ENCODE data around the gene GAS6. TPM values are rescaled to one million over a fixed set of nuclear protein-coding genes. Genes with fewer than 3 reads are reported as not detected.

GAS6 gene
- total RNA-seq, 1 donor from 2014 or later: 47.6 TPM

DNA sequence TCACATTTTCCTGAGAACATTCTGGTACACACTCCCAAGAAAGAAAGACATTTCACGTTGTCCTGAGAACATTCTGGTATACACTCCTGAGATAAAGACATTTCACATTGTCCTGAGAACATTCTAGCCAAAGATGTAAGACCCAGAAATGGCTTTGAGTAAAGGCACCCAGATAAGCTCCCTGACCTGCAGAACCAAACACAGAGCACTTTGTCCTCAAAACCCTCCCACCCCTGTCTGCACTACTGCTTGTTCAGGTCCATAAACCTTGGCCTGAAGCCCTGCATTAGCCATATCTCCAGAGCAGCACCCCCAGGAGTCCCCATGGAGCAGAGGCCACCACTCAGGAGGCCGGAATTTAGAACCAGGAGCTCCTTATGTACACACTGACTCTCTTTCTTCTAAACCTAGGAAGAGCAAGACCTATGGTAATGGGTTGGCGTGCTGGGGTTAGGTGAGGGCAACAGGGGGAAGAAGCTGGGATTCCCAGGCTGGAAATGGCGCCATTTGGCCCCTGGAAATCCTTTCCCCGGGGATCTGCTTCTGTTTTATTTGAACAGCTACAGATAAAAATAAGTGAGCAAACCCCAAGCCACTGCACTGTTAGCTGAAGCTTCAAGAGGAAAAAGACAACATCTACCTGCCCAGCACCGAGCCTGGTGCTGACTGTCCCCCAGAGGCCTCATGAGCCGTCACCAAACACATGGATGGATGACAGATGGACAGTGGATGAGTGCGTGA lies 13.7 kb downstream of the GAS6 start:
- Mint-ChIP-seq H3K4me1 (ENCODE audit: low read depth, unreplicated experiment) (peaks cover 8% of the 10 kb centered on the region), H3K27ac (ENCODE audit: unreplicated experiment) (no peak overlapping the region), H3K27me3 (ENCODE audit: unreplicated experiment) (no peaks in the 10 kb centered on the region), H3K36me3 (ENCODE audit: unreplicated experiment) (no peaks in the 10 kb centered on the region), H3K4me3 (ENCODE audit: unreplicated experiment) (no peak overlapping the region), H3K9me3 (ENCODE audit: unreplicated experiment) (no peaks in the 10 kb centered on the region)
- TF ChIP-seq, protein P1, sequence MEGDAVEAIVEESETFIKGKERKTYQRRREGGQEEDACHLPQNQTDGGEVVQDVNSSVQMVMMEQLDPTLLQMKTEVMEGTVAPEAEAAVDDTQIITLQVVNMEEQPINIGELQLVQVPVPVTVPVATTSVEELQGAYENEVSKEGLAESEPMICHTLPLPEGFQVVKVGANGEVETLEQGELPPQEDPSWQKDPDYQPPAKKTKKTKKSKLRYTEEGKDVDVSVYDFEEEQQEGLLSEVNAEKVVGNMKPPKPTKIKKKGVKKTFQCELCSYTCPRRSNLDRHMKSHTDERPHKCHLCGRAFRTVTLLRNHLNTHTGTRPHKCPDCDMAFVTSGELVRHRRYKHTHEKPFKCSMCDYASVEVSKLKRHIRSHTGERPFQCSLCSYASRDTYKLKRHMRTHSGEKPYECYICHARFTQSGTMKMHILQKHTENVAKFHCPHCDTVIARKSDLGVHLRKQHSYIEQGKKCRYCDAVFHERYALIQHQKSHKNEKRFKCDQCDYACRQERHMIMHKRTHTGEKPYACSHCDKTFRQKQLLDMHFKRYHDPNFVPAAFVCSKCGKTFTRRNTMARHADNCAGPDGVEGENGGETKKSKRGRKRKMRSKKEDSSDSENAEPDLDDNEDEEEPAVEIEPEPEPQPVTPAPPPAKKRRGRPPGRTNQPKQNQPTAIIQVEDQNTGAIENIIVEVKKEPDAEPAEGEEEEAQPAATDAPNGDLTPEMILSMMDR (IDR thresholded peaks at IDR 0.05; ENCODE audit: partially characterized antibody, unreplicated experiment): no peak
- DNase-seq: no peak

DNA sequence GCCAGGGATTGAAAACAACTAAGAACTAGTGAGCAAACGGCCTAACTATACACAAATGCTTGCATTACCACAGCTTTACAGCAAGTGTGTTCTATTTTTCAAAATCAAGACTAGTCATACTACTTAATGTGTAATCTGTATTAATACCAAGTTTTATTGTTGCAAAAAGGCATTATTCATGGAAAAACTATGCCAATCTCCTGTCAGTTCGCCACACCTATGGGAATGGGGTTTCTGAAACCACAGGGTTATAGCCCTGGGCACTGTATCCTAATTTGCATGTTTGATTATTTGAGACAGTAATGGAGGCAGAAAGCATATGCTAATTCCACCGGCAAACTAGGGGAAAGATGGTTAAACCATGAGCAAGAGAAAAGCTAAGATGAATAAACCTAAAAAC lies 14.3 kb downstream of the GAS6 start:
- no peaks in the 10 kb centered on the region for H3K27me3 Mint-ChIP-seq (ENCODE audit: unreplicated experiment)

DNA sequence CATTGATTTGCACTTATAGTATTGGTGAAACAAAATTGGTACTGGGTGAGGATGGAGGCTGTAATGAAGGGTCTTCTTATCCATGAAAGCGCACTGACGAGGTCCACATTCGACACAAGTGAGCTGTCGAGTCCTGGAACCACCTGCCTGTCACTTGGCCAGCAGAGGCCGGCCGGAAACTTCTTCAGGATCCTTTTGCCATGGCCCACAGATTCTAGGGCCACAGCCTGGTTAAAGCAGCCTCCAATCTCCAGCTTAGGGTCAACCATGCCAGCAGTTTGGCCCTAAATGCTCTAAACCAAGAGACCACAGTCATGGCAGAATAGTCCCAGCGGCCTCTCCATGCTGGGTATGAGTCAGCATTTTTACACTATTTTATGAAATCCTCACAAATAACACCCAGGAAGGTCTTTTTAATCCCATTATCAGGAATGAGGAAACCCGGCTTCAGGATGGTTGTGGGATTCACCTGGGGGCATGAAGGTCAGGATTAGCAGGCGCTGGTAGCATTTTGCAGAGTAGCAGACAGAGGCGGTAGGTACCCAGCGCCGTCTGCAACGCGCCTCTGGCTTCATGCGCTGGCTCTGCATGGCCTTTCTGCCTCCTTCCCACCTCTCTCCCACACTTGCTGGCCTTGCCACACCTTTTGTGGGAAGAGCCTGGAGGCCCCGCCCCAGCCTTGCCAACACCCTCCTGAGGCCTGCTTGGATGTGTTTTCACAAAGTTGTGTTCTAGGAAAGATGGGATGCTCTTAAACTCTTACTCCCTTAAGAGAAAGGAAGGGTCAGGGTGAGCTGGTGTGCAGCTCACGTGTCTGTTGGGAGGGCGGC lies 15.2 kb downstream of the GAS6 start:
- Mint-ChIP-seq H3K36me3 (ENCODE audit: unreplicated experiment) (no peaks in the 10 kb centered on the region), H3K4me1 (ENCODE audit: low read depth, unreplicated experiment) (peaks cover 9% of the 10 kb centered on the region), H3K4me3 (ENCODE audit: unreplicated experiment) (no peak overlapping the region), H3K27me3 (ENCODE audit: unreplicated experiment) (peaks cover 1% of the 10 kb centered on the region), H3K9me3 (ENCODE audit: unreplicated experiment) (no peaks in the 10 kb centered on the region), H3K27ac (ENCODE audit: unreplicated experiment) (no peak overlapping the region)
- TF ChIP-seq, protein P1 (IDR thresholded peaks at IDR 0.05; ENCODE audit: partially characterized antibody, unreplicated experiment): no peak
- no peak for DNase-seq

More for the DNA sequence above, 14.3 kb downstream of the GAS6 start:
- DNase-seq: no peak
- H3K9me3 Mint-ChIP-seq (ENCODE audit: unreplicated experiment): no peaks in the 10 kb centered on the region
- TF ChIP-seq, protein P1 (IDR thresholded peaks at IDR 0.05; ENCODE audit: partially characterized antibody, unreplicated experiment): no peak
- H3K4me3 Mint-ChIP-seq (ENCODE audit: unreplicated experiment): no peak overlapping the region
- H3K27ac Mint-ChIP-seq (ENCODE audit: unreplicated experiment): no peak overlapping the region
- peaks cover 7% of the 10 kb centered on the region for H3K4me1 Mint-ChIP-seq (ENCODE audit: low read depth, unreplicated experiment)
- no peaks in the 10 kb centered on the region for H3K36me3 Mint-ChIP-seq (ENCODE audit: unreplicated experiment)

DNA sequence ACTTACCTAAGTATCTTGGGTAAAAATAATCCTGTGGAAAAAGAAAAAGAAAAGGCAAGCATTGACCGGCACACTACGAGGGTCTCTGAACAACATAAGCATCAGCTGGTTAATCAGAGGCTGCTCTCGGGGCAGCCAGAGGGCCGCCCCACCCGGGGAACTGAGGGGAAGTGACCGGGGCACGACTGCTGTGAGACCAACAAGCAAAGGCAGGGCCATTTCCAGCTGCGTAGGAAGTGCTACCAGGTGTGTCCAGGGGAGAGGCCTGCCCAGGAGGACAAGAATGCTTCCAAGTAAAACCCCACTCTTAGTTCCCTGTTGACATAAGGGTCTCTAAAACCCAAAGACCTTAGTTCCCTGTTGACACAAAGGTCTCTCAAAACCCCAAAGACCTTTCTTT lies 15.9 kb downstream of the GAS6 start:
- H3K4me1 Mint-ChIP-seq (ENCODE audit: low read depth, unreplicated experiment): peaks cover 9% of the 10 kb centered on the region
- no peak overlapping the region for H3K4me3 Mint-ChIP-seq (ENCODE audit: unreplicated experiment)
- peaks cover 2% of the 10 kb centered on the region for H3K27me3 Mint-ChIP-seq (ENCODE audit: unreplicated experiment)
- no peak for DNase-seq
- H3K9me3 Mint-ChIP-seq (ENCODE audit: unreplicated experiment): no peaks in the 10 kb centered on the region
- H3K27ac Mint-ChIP-seq (ENCODE audit: unreplicated experiment): no peak overlapping the region
- H3K36me3 Mint-ChIP-seq (ENCODE audit: unreplicated experiment): no peaks in the 10 kb centered on the region
- TF ChIP-seq, protein P1 (IDR thresholded peaks at IDR 0.05; ENCODE audit: partially characterized antibody, unreplicated experiment): no peak

Measured in glutamatergic neuron (in vitro differentiated cells).